Astrocyte of the spinal cord (primary cell): ENCODE measurements around the gene GALNT2.
A peak's percentile ranks its signal among the peaks of the same experiment; 100 is the strongest.

Source experiments
- DNase-seq: peaks from one replicate; pipeline ENCODE4 v3.0.0; 2011; ENCODE audit warnings: low read depth, low spot score
- H3K4me3 ChIP-seq: 2 replicates; pipeline ENCODE4 v1.5.1; 2011; ENCODE audit warnings: low read depth, mild to moderate bottlenecking, low read length, moderate library complexity
- CTCF ChIP-seq: IDR thresholded peaks from 2 replicates; pipeline ENCODE4 v1.5.1; 2012; ENCODE audit warnings: low read depth, mild to moderate bottlenecking, low read length, inconsistent platforms
- in situ Hi-C: cut with HindIII; loops from 2 replicates; pipeline ENCODE4 v1.10.0; 2017; ENCODE audit warnings: low sequenced_read_pairs

GALNT2 gene

GRCh38 chr1:230124186-230125128 lies 57.4 kb downstream of the GALNT2 start:
- H3K4me3 ChIP-seq: no peak overlapping the region
- TF ChIP-seq CTCF: no peak
- DNase-seq: peak; percentile 56
- in situ Hi-C loops: no loop called here

- H3K4me3 ChIP-seq: no peak overlapping the region
- no peak for DNase-seq
- TF ChIP-seq CTCF: no peak
- in situ Hi-C loops: no loop called here
Observed at GRCh38 chr1:230125141-230125540, 58.1 kb downstream of the GALNT2 start.

- no peak for DNase-seq
- H3K4me3 ChIP-seq: no peak overlapping the region
- in situ Hi-C loops: no loop called here
- no peak for TF ChIP-seq CTCF
Observed at GRCh38 chr1:230125640-230126528, 58.8 kb downstream of the GALNT2 start.

- DNase-seq: no peak
- in situ Hi-C loops: no loop called here
- H3K4me3 ChIP-seq: no peak overlapping the region
- TF ChIP-seq CTCF: no peak
Observed at GRCh38 chr1:230126529-230127104, 59.6 kb downstream of the GALNT2 start.

GRCh38 chr1:230127105-230128054 lies 60.3 kb downstream of the GALNT2 start:
- no peak for DNase-seq
- H3K4me3 ChIP-seq: no peak overlapping the region
- TF ChIP-seq CTCF: no peak
- in situ Hi-C loops: no loop called here
